ENCODE data around the gene RAB31. TPM values are rescaled to one million over a fixed set of nuclear protein-coding genes. Genes with fewer than 3 reads are reported as not detected.

Gene RAB31
- total RNA-seq, 4 donors from 2014 or later, result 17.4 to 76.0 (median 45.0) TPM

DNA sequence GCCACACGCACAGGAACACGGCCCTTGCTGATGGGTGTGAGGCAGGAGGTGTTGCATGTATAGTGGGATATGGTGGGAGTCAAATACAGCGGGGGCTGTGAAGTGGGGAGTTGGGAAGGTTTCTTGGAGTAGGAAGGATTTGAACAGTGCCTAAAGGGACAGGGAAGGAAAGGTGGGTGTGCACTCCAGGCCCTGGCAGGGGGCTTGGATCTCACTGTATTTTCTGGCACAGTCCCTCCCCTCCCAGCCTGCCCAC is 6.9 kb downstream of the RAB31 start:
- 86 to 96% methylated on average over 2 to 3 of the region's 3 CpGs for WGBS, 2 donors
- Histone ChIP-seq H3K4me1 (peaks cover 14 to 35% (median 31%) of the 10 kb centered on the region in 3 donors), H3K4me3 (no peak overlapping the region), H3K36me3 (no peaks in the 10 kb centered on the region), H3K27me3 (no peaks in the 10 kb centered on the region), H3K9me3 (no peaks in the 10 kb centered on the region), H3K27ac (no peak overlapping the region)
- DNase-seq, result no peak
- intact Hi-C loops (cut with DNase I), result loop anchor here (10.0 kb wide), 1 partner anchor 210 kb away; no protein-coding TSS in a partner anchor
- no peak for TF ChIP-seq POLR2A (IDR thresholded peaks at IDR 0.05)
- TF ChIP-seq, protein P1, sequence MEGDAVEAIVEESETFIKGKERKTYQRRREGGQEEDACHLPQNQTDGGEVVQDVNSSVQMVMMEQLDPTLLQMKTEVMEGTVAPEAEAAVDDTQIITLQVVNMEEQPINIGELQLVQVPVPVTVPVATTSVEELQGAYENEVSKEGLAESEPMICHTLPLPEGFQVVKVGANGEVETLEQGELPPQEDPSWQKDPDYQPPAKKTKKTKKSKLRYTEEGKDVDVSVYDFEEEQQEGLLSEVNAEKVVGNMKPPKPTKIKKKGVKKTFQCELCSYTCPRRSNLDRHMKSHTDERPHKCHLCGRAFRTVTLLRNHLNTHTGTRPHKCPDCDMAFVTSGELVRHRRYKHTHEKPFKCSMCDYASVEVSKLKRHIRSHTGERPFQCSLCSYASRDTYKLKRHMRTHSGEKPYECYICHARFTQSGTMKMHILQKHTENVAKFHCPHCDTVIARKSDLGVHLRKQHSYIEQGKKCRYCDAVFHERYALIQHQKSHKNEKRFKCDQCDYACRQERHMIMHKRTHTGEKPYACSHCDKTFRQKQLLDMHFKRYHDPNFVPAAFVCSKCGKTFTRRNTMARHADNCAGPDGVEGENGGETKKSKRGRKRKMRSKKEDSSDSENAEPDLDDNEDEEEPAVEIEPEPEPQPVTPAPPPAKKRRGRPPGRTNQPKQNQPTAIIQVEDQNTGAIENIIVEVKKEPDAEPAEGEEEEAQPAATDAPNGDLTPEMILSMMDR (IDR thresholded peaks at IDR 0.05), result no peak

DNA sequence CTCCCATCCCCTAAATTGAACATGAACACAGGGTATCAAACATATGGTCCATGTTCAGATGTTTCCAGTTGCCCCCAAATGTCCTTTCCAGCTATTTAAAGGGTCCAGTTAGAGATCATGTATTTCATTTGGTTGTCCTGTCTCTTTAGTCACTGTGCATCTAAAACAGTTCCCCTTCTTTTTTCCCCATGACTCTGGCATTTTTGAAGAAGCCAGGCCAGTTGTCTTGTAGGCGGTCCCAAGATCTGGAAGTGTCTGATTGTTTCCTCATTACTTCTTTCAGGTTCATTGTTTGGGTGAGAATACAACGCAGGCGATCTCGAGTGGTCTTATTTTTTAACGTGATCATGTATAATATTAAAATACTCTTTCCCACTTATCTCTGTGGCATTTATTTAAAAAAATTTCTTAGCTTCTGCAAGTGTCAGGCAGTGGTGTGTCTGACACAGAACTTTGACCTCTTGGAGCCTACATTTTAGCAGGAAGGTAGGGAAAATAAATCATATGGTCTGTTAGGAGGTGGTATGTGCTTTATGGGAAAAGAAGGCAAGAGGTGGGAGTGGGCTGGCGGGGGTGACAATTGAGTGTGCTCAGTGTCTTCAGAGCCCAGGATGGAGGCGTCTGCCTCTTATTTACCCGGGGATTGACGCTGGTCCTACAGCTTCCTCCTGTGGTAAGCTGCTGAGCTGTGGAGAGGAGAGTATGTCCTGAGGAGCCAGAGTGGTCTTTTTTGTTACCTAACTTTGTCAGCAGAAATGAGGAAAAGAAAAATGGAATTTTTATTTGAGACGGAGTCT is 8.1 kb downstream of the RAB31 start:
- H3K4me1 ChIP-seq, result peaks cover 12 to 29% (median 22%) of the 10 kb centered on the region in 3 donors
- DNase-seq, result no peak
- H3K4me3 ChIP-seq, result no peak overlapping the region
- H3K27me3 ChIP-seq, result no peaks in the 10 kb centered on the region
- TF ChIP-seq, protein P1 (IDR thresholded peaks at IDR 0.05), result no peak
- no peak for TF ChIP-seq POLR2A (IDR thresholded peaks at IDR 0.05)
- no peak overlapping the region for H3K27ac ChIP-seq
- H3K36me3 ChIP-seq, result no peaks in the 10 kb centered on the region
- 80 to 85% methylated on average over 10 of the region's 10 CpGs for WGBS, 2 donors
- intact Hi-C loops (cut with DNase I), result loop anchor here (10.0 kb wide), 1 partner anchor 209 kb away; no protein-coding TSS in a partner anchor
- no peaks in the 10 kb centered on the region for H3K9me3 ChIP-seq

GRCh38 chr18:9716780-9717563 is 8.9 kb downstream of the RAB31 start:
- H3K9me3 ChIP-seq, result no peaks in the 10 kb centered on the region
- H3K36me3 ChIP-seq, result no peaks in the 10 kb centered on the region
- no peak for TF ChIP-seq POLR2A (IDR thresholded peaks at IDR 0.05)
- TF ChIP-seq, protein P1 (IDR thresholded peaks at IDR 0.05), result no peak
- H3K4me1 ChIP-seq, result peaks cover 7 to 24% (median 14%) of the 10 kb centered on the region in 3 donors
- DNase-seq, result no peak
- 80 to 85% methylated on average over 7 to 8 of the region's 8 CpGs for WGBS, 2 donors
- intact Hi-C loops (cut with DNase I), result loop anchor here (10.0 kb wide), 1 partner anchor 208 kb away; no protein-coding TSS in a partner anchor
- H3K27ac ChIP-seq, result no peak overlapping the region
- no peaks in the 10 kb centered on the region for H3K27me3 ChIP-seq
- no peak overlapping the region for H3K4me3 ChIP-seq

- Histone ChIP-seq H3K36me3 (peaks cover 0 to 5% (median 0%) of the 10 kb centered on the region in 3 donors), H3K4me3 (peak overlapping the region in 1 of 4 donors; percentile 2), H3K27ac (peak overlapping the region in 3 of 4 donors; percentile 22 to 65 (median 32)), H3K9me3 (no peaks in the 10 kb centered on the region), H3K4me1 (peaks cover 0 to 17% (median 9%) of the 10 kb centered on the region in 3 donors), H3K27me3 (no peaks in the 10 kb centered on the region)
- no peak for DNase-seq
- TF ChIP-seq, protein P1 (IDR thresholded peaks at IDR 0.05), result no peak
- no peak for TF ChIP-seq POLR2A (IDR thresholded peaks at IDR 0.05)
- intact Hi-C loops (cut with DNase I), result loop anchor here (10.0 kb wide), 1 partner anchor 205 kb away; no protein-coding TSS in a partner anchor
- 29 to 35% methylated on average over 11 to 12 of the region's 12 CpGs for WGBS, 2 donors
Observed at GRCh38 chr18:9719421-9719981, 11.4 kb downstream of the RAB31 start.
